HG02938 (cell line): ENCODE measurements around the gene CKB.

Experiments
- ATAC-seq: cut with Tn5 transposase; IDR thresholded peaks from one replicate; pipeline ENCODE4 v1.9.1; 2021; ENCODE audit warnings: mild to moderate bottlenecking, moderate library complexity; ENCODE audit not compliant: unreplicated experiment

Gene CKB

GRCh38 chr14:103492156-103492925, 30.3 kb downstream of the CKB start:
- no peak for ATAC-seq

DNA sequence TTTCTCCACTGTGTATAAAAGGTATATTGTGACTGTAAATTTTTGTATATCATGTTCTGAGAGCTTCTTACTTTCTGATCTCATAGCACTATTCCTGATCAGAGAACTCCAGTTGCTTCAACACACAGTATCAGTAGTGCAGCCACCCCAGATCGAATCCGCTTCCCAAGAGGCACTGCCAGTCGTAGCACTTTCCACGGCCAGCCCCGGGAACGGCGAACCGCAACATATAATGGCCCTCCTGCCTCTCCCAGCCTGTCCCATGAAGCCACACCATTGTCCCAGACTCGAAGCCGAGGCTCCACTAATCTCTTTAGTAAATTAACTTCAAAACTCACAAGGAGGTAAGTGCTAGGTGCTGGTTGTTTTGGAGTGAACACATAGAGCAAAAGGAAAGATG, 30.9 kb downstream of the CKB start:
- no peak for ATAC-seq

DNA sequence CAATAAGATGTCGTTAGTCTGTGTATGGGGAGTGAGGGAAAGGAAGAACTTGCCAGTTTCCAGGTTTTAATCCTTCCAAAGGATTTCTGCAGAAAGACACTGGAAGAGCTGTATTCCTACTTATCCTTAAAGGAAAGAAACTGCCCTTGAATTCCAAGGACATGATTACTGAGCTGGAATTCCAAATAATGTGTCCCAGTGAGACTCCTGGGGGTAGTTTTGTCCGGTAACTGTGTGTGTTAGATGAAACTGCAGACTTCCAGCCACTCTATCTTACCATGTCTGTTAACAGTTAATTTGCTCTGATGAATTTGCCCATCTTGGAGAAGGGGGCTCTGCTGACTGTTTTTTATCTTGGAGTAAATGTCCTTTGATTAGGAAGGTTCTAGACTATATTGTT, 33.0 kb downstream of the CKB start:
- no peak for ATAC-seq

DNA sequence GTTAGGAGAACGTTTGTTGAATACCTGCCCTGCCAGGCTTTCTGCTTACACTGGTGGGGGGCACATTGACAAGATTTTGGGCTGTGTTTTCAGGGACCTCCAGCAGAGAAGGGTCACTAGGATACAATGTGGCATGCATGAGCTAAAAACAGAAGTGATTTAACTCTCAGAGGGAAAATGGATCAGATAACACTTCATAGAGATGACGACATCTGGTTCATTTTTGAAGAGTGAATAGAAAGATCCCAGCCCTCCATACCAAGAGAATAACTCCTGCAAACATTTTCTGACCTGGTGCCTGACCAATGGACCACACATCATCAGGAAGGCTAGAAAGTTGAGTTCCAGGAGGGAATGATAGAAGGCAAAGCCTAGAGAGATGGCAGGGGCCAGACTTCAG, 33.7 kb downstream of the CKB start:
- no peak for ATAC-seq

DNA sequence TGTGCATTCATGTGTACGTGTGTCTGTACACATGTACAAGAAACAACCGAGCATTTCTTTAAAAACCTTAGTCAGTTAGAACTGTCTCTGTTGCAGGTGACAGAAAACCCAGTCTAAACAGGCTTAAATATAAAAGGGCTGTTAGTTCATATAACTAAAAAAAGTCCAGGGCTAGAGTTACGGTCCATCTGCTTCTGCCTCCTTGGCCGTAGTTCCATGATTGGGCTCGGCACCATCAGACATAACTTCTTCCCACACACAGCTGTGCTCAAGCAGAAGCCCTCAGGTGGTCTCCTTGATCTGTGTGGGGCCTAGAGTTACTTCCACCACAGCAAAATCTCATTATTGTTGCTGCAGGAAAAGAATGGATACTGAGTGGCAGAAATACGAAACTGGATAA, 34.6 kb downstream of the CKB start:
- ATAC-seq, result no peak

GRCh38 chr14:103485504-103485903, 37.1 kb downstream of the CKB start:
- ATAC-seq, result no peak

GRCh38 chr14:103483600-103483999, 39.0 kb downstream of the CKB start:
- ATAC-seq, result no peak

- ATAC-seq, result peak; percentile 82
Measured at GRCh38 chr14:103480595-103480994, 42.0 kb downstream of the CKB start.

DNA sequence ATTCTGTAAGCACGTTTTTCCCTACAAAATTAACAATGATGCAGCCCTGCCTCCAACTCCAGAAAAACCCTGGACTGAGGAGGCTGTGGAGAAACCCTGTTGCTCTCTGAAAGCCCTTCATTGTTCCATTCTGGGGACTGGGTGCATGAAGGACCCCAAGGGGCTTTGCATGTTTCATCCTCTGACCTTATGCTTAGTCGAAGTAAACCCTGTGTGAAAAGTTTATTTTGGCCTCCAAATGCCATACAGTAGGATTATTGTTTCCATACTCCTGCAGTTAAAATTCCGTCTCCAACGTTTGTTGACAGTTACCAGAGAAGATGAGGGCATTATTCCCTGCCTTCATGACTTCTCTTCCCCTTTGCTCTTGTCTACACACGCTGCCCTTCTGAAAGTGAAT, 46.0 kb downstream of the CKB start:
- ATAC-seq, result no peak

DNA sequence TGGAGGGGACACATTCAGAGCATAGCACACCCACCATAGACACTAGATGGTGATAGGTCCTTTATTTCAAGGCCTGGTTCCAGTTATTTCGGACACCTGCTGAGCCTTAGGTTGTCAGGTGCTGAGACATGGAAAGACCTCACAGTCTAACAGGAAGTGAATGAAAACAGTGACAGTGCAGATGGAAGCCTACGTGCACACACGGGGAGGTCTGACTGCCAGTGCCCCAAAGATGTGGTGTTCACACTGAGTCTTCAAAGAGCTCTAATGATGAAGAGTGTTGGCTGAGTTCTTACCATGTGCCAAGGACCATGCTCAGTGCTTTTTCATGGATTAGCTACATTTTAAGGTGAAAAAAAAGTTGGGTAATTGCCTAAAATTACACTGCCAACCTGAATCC, 46.6 kb downstream of the CKB start:
- no peak for ATAC-seq

- no peak for ATAC-seq
Measured at GRCh38 chr14:103474893-103475292, 47.7 kb downstream of the CKB start.

DNA sequence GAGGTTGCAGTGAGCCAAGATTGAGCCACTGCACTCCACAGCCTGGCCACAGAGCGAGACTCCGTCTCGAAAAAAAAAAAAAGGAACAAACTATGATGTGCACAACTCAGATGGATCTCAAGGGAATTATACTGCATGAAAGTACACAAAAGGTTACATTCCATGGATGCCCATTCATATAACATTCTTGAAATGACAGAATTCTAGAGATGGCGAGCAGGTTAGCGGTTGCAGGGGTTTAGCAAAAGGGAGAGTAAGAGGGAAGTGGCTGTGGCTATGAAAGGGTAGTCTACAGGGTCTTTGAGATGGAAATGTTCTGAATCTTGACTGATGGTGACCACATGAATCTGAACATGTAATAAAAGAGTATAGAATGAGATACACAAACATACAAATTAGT, 49.7 kb downstream of the CKB start:
- no peak for ATAC-seq
